Prostate gland (tissue), 2 donors: ENCODE results near the gene PRIMA1. TPM values are rescaled to one million over a fixed set of nuclear protein-coding genes. Genes with fewer than 3 reads are reported as not detected.
A peak's percentile ranks its signal among the peaks of the same experiment; 100 is the strongest.

Experiments
- DNase-seq: peaks from one replicate; pipeline ENCODE4 v3.0.0-alpha.2; 2019; ENCODE audit warnings: low spot score
- H3K27ac ChIP-seq, 2 donors: fragments of 200-600 bp; sonication (generic); 2 replicates each; pipeline ENCODE4 v1.5.1; 2017 to 2019
- H3K27me3 ChIP-seq: fragments of 200-600 bp; sonication (generic); replicated peaks from 2 replicates; pipeline ENCODE4 v1.5.1; 2019; ENCODE audit not compliant: insufficient read depth
- H3K36me3 ChIP-seq, 2 donors: fragments of 200-600 bp; sonication (generic); 1 replicate in 1 of 2; 2 replicates in 1 of 2; pipeline versions ENCODE4 v1.5.1 to v1.8.1; 2017 to 2019
- H3K4me1 ChIP-seq: fragments of 200-600 bp; sonication (generic); replicated peaks from 2 replicates; pipeline ENCODE4 v1.5.1; 2019
- H3K4me3 ChIP-seq, 2 donors: fragments of 200-600 bp; sonication (generic); 2 replicates each; pipeline ENCODE4 v1.5.1; 2017 to 2019
- H3K9me3 ChIP-seq: fragments of 200-600 bp; sonication (generic); 2 replicates; pipeline ENCODE4 v1.5.1; 2017
- POLR2A ChIP-seq: fragments of 450-650 bp; IDR thresholded peaks from one replicate; pipeline ENCODE4 v1.6.1; 2016; ENCODE audit warnings: antibody characterized with exemption, mild to moderate bottlenecking
- POLR2AphosphoS5 ChIP-seq: sonication (generic); formaldehyde crosslinking; IDR thresholded peaks from one replicate; pipeline ENCODE4 v1.6.1; 2017; ENCODE audit warnings: antibody characterized with exemption
- WGBS: methylation state at CpG from one replicate; pipeline ENCODE4 v1.1.5; 2018; 5-methylcytosine and 5-hydroxymethylcytosine counted together
- intact Hi-C: fragments of 100-400 bp; cut with DNase I; formaldehyde crosslinking; loops from one replicate; pipeline ENCODE4 v1.14.2; 2022
- total RNA-seq, 2 donors: library from RNA; depleted of rRNA; stranded (reverse); fragments of >200 nt; gene quantifications; one replicate each; pipeline ENCODE4 v1.1.0, GENCODE V29; 2016
- TF ChIP-seq, protein P1 (sequence below), 4 experiments: fragments of 200-600 bp in 2 of 4; fragments of 450-650 bp in 2 of 4; sonication (generic) in 2 of 4; IDR thresholded peaks; 1 replicate in 3 of 4; 2 replicates in 1 of 4; pipeline ENCODE4 v1.5.1; 2016 to 2019; ENCODE audit warnings: antibody characterized with exemption in 4 of 4, mild to moderate bottlenecking in 2 of 4, moderate library complexity in 2 of 4

Gene PRIMA1
- total RNA-seq, 2 donors from 2014 or later, result 3.6 to 9.8 TPM

DNA sequence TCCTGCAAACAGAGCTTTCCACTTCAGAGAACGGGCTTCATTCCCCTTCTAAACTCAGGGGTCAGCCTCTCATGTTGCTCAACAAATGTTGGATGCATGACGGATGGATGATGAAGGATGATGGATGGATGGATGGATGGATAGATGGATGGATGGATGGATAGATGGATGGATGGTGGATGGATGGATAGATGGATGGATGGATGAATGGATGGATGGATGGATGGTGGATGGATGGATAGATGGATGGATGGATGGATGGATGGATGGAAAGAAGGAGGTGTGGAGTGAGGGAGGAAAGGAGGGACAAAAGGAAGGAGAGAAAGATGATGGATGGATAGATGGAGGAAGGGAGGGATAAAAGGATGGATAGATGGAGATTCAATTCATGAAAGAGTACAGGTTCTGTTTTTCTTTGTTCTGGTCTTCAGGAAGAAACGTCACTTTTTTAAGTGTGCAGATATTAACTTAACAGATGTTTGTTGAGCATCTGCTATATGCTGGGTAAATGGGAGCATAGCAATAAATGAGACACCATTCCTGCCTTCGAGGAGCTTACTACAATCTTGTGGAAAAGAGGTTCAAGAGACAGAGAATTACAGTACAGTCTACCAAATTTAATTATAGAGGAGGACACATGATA lies 41.7 kb upstream of the PRIMA1 start:
- 72% methylated on average over 4 of the region's 4 CpGs for WGBS
- intact Hi-C loops, result no loop called here
- Histone ChIP-seq H3K4me1 (no peaks in the 10 kb centered on the region), H3K4me3 (no peak overlapping the region), H3K36me3 (no peaks in the 10 kb centered on the region), H3K9me3 (no peaks in the 10 kb centered on the region), H3K27me3 (no peaks in the 10 kb centered on the region), H3K27ac (no peak overlapping the region)
- no peak for DNase-seq
- TF ChIP-seq POLR2A, result no peak

DNA sequence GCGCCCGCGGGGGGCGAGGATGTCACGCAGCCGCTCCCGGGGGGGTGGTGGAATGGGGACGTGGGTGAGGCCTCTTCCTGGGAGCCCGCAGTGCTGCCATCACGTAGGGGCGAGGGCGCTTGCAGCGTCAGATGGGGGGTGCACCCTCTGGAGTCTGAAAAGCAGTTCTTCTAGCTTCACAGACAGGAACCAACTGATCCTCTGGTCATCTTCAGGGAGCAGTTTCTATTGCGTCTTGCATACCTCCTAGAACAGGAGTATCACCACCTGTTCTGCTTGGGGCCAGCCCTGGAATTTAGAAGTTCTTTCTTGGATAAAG lies 36.9 kb upstream of the PRIMA1 start:
- DNase-seq, result no peak
- Histone ChIP-seq H3K27me3 (peaks cover 3% of the 10 kb centered on the region), H3K27ac (no peak overlapping the region), H3K36me3 (no peaks in the 10 kb centered on the region), H3K4me1 (no peaks in the 10 kb centered on the region), H3K9me3 (no peaks in the 10 kb centered on the region), H3K4me3 (no peak overlapping the region)
- TF ChIP-seq POLR2AphosphoS5 (no peak), POLR2A (no peak)
- TF ChIP-seq, protein P1, sequence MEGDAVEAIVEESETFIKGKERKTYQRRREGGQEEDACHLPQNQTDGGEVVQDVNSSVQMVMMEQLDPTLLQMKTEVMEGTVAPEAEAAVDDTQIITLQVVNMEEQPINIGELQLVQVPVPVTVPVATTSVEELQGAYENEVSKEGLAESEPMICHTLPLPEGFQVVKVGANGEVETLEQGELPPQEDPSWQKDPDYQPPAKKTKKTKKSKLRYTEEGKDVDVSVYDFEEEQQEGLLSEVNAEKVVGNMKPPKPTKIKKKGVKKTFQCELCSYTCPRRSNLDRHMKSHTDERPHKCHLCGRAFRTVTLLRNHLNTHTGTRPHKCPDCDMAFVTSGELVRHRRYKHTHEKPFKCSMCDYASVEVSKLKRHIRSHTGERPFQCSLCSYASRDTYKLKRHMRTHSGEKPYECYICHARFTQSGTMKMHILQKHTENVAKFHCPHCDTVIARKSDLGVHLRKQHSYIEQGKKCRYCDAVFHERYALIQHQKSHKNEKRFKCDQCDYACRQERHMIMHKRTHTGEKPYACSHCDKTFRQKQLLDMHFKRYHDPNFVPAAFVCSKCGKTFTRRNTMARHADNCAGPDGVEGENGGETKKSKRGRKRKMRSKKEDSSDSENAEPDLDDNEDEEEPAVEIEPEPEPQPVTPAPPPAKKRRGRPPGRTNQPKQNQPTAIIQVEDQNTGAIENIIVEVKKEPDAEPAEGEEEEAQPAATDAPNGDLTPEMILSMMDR (IDR thresholded peaks at IDR 0.05), result no peak
- intact Hi-C loops, result no loop called here
- 63% methylated on average over 7 of the region's 14 CpGs for WGBS

DNA sequence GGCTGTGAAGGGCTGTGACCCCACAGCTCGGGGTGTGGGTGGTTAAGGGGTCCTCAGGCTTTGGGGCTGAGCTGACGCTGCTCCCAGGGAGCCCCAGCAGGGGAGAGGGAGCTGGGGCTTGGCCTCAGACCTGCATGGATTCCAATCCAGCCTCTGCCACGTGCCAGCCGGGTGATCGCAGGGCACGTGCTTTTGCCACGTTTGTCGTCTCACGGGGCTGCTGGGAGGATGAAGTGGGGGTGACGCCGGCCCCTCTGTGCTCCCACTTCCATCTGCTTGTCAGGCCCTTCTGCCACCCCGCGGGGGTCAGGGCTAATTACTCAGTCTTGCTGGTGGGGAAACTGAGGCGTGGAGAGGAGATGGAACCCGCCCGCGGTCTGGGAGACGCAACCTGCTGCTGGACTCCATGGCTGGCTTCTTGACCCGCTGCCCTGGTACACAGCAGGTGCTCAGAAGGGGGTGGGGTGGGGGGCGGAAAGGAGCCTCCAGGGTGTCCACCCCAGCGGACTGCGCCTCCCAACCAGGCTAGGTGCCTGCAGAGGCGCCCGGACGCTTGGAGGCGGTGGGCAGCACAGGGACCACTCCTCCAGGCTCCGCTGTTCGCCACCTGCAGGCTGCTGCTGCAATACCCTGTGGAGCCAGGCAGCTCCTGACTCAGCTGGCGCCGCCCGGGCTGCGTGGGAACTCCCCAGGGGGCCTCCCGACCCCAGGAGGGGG lies 36.4 kb upstream of the PRIMA1 start:
- no peak overlapping the region for H3K27ac ChIP-seq
- intact Hi-C loops, result no loop called here

DNA sequence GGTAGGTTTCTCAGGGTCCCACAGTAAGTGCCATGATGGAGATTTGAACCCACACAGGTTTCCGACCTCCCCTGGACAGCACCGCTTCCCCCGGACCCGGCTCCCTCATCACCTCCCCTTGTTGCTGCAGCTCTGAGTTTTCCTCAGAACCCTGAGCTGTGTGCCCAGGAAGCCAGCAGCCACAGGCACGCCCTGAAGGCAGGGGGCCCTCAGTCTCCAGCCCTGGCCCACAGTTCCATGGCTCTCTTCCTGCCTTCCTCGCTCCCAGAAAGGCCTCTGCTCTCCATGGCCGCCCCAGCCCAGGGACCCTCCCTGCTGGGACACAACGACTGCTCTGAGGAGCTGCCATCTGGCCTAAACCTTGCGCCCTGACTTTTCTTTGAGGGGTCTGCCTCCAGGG lies 35.8 kb upstream of the PRIMA1 start:
- intact Hi-C loops, result no loop called here

More for the DNA sequence above, 36.4 kb upstream of the PRIMA1 start:
- Histone ChIP-seq H3K36me3 (no peaks in the 10 kb centered on the region), H3K4me3 (no peak overlapping the region), H3K9me3 (no peaks in the 10 kb centered on the region), H3K4me1 (no peaks in the 10 kb centered on the region), H3K27me3 (peaks cover 3% of the 10 kb centered on the region)
- no peak for DNase-seq
- TF ChIP-seq, protein P1 (IDR thresholded peaks at IDR 0.05), result peak in 1 of 4 experiments; percentile 9
- TF ChIP-seq POLR2A (no peak), POLR2AphosphoS5 (no peak)
- 77% methylated on average over 31 of the region's 33 CpGs for WGBS

DNA sequence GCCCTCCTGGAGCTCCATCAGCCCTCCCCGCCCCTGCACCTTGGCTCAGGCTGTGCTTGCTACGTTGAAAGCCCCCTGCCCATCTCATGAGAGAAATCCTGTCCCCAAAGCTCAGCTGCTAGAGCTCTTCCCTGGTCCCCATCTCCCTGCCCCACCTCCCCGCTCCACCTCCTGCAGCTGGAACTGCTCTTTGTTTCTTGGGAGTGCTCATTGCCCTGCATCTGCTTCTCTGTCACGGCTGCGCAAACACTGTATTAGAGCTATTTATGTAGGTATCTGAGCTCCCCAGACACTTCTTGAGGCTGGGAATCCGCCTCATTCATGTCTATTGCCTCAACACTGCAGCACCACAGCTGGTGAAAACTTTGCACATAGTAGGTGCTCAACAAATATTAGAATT lies 32.8 kb upstream of the PRIMA1 start:
- no peak for TF ChIP-seq POLR2AphosphoS5
- TF ChIP-seq, protein P1 (IDR thresholded peaks at IDR 0.05), result no peak
- no peak for TF ChIP-seq POLR2A
- no peak overlapping the region for H3K27ac ChIP-seq
- H3K4me3 ChIP-seq, result no peak overlapping the region
- no peak for DNase-seq
- intact Hi-C loops, result no loop called here
- WGBS, result 83% methylated on average over 6 of the region's 6 CpGs
- peaks cover 3% of the 10 kb centered on the region for H3K27me3 ChIP-seq
- no peaks in the 10 kb centered on the region for H3K4me1 ChIP-seq
- H3K9me3 ChIP-seq, result no peaks in the 10 kb centered on the region
- H3K36me3 ChIP-seq, result no peaks in the 10 kb centered on the region

More for the DNA sequence above, 35.8 kb upstream of the PRIMA1 start:
- H3K36me3 ChIP-seq, result no peaks in the 10 kb centered on the region
- H3K27ac ChIP-seq, result no peak overlapping the region
- TF ChIP-seq, protein P1 (IDR thresholded peaks at IDR 0.05), result no peak
- TF ChIP-seq POLR2AphosphoS5 (no peak), POLR2A (no peak)
- no peak for DNase-seq
- WGBS, result 74% methylated on average over 9 of the region's 9 CpGs
- H3K4me3 ChIP-seq, result no peak overlapping the region
- peaks cover 3% of the 10 kb centered on the region for H3K27me3 ChIP-seq
- H3K9me3 ChIP-seq, result no peaks in the 10 kb centered on the region
- no peaks in the 10 kb centered on the region for H3K4me1 ChIP-seq
